ENCODE results near the gene DEFB110.

DNA sequence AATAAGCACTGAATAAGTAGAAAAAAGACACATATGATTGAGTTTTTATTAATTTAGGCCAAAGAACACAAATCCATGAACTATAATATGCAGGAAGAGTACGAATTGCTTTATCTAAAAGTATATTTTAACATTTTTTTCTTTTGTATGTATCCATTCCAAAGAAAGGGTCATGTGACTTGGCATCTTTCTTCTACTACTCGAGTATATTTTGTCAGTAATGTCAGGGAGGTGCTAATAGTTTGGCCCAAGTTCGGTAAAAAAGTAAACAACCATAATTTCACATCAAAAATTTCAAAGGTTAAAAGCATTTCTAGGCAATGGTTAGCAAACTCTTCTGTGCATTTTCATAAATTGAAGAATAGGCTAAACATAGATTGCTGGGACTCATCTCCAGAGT is 18.7 kb downstream of the DEFB110 start:
- TF ChIP-seq CTCF (IDR thresholded peaks at IDR 0.05) (no peak), POLR2A (IDR thresholded peaks at IDR 0.05) (no peak)

Data from gastroesophageal sphincter (tissue), 3 donors.